Thyroid gland (tissue), 4 donors: ENCODE data around the gene GLI3. TPM values are rescaled to one million over a fixed set of nuclear protein-coding genes. Genes with fewer than 3 reads are reported as not detected.

ENCODE experiments used
- DNase-seq, 2 donors: peaks; one replicate each; pipeline ENCODE4 v3.0.0-alpha.2; 2019
- H3K27ac ChIP-seq, 3 donors: fragments of 200-600 bp; sonication (generic); 1 replicate in 2 of 3; 2 replicates in 1 of 3; pipeline ENCODE4 v1.5.1; 2016 to 2019; ENCODE audit warnings: mild to moderate bottlenecking in 1 of 3, moderate library complexity in 1 of 3
- H3K27me3 ChIP-seq: fragments of 200-600 bp; sonication (generic); one replicate; pipeline ENCODE4 v1.5.1; 2019
- H3K36me3 ChIP-seq, 2 donors: fragments of 200-600 bp; sonication (generic); one replicate each; pipeline ENCODE4 v1.5.1; 2016 to 2019
- H3K4me1 ChIP-seq, 2 donors: fragments of 200-600 bp; sonication (generic); one replicate each; pipeline ENCODE4 v1.5.1; 2017 to 2019
- H3K4me3 ChIP-seq, 3 donors: fragments of 200-600 bp; sonication (generic); replicated peaks in 1 of 3; 1 replicate in 2 of 3; 2 replicates in 1 of 3; pipeline ENCODE4 v1.5.1; 2016; ENCODE audit warnings: mild to moderate bottlenecking in 1 of 3
- H3K9me3 ChIP-seq: fragments of 200-600 bp; sonication (generic); one replicate; pipeline ENCODE4 v1.5.1; 2017
- CTCF ChIP-seq, 6 experiments: fragments of 200-600 bp in 3 of 6; fragments of 450-650 bp in 3 of 6; sonication (generic) in 3 of 6; IDR thresholded peaks; one replicate each; pipeline ENCODE4 v1.5.1; 2016 to 2019; ENCODE audit warnings: antibody characterized with exemption in 6 of 6, mild to moderate bottlenecking in 2 of 6, inconsistent platforms in 1 of 6, moderate library complexity in 1 of 6
- POLR2A ChIP-seq, 2 donors: fragments of 450-650 bp; IDR thresholded peaks; one replicate each; pipeline ENCODE4 v1.6.1; 2017; ENCODE audit warnings: antibody characterized with exemption in 2 of 2, mild to moderate bottlenecking in 2 of 2, moderate library complexity in 1 of 2
- WGBS, 2 donors: methylation state at CpG; one replicate each; pipeline ENCODE4 v1.1.5; 2017; 5-methylcytosine and 5-hydroxymethylcytosine counted together
- intact Hi-C: fragments of 100-400 bp; cut with DNase I; formaldehyde crosslinking; loops from one replicate; pipeline ENCODE4 v1.15.1; 2023
- total RNA-seq, 4 donors: library from RNA; depleted of rRNA; stranded (reverse); fragments of >200 nt; gene quantifications; one replicate each; pipeline ENCODE4 v1.2.3, GENCODE V29; 2016

Gene GLI3
- total RNA-seq, 4 donors from 2014 or later = 10.1 to 15.6 (median 13.6) TPM

GRCh38 chr7:42096681-42097561 is 140.1 kb downstream of the GLI3 start:
- Histone ChIP-seq H3K36me3 (no peaks in the 10 kb centered on the region), H3K4me1 (peaks cover 5 to 29% of the 10 kb centered on the region in 2 donors), H3K27me3 (no peaks in the 10 kb centered on the region), H3K9me3 (no peaks in the 10 kb centered on the region), H3K4me3 (no peak overlapping the region), H3K27ac (no peak overlapping the region)
- DNase-seq = no peak
- intact Hi-C loops = no loop called here
- no peak for TF ChIP-seq CTCF (IDR thresholded peaks at IDR 0.05)
- TF ChIP-seq POLR2A (IDR thresholded peaks at IDR 0.05) = no peak
- 72 to 81% methylated on average over 11 of the region's 11 CpGs for WGBS, 2 donors

GRCh38 chr7:42096268-42096667 is 140.7 kb downstream of the GLI3 start:
- Histone ChIP-seq H3K27ac (no peak overlapping the region), H3K36me3 (no peaks in the 10 kb centered on the region)

DNA sequence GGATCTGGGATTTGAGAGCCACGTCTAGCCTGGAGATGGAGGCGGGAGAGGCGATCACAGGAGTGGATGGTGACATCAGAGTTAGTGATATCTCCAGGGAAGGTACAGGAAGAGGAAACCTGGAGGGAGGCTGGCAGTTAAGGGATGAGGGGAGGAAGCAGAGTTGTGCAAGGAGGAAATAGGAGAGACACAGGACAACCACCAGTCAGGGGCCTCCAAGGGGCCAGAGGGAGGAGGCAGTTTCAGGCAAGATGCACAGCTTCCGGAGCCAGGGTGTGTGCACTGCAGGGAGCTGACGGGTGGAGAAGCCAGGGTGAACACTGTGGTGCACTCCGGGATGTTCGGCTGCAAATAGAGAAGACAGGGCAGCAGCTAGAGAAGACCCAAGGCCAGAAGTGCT is 141.2 kb downstream of the GLI3 start:
- Histone ChIP-seq H3K36me3 (no peaks in the 10 kb centered on the region), H3K9me3 (no peaks in the 10 kb centered on the region), H3K27me3 (no peaks in the 10 kb centered on the region), H3K4me3 (no peak overlapping the region), H3K4me1 (peaks cover 13 to 35% of the 10 kb centered on the region in 2 donors), H3K27ac (no peak overlapping the region)
- TF ChIP-seq CTCF (IDR thresholded peaks at IDR 0.05) = no peak
- no peak for TF ChIP-seq POLR2A (IDR thresholded peaks at IDR 0.05)
- DNase-seq = no peak
- WGBS, 2 donors = 83 to 88% methylated on average over 7 of the region's 7 CpGs
- intact Hi-C loops = no loop called here

More at GRCh38 chr7:42096268-42096667, 140.7 kb downstream of the GLI3 start:
- H3K4me1 ChIP-seq = peaks cover 8 to 35% of the 10 kb centered on the region in 2 donors
- 77 to 93% methylated on average over 8 of the region's 8 CpGs for WGBS, 2 donors
- no peak for TF ChIP-seq POLR2A (IDR thresholded peaks at IDR 0.05)
- no peak for TF ChIP-seq CTCF (IDR thresholded peaks at IDR 0.05)
- H3K27me3 ChIP-seq = no peaks in the 10 kb centered on the region
- H3K4me3 ChIP-seq = no peak overlapping the region
- intact Hi-C loops = no loop called here
- no peaks in the 10 kb centered on the region for H3K9me3 ChIP-seq
- no peak for DNase-seq

DNA sequence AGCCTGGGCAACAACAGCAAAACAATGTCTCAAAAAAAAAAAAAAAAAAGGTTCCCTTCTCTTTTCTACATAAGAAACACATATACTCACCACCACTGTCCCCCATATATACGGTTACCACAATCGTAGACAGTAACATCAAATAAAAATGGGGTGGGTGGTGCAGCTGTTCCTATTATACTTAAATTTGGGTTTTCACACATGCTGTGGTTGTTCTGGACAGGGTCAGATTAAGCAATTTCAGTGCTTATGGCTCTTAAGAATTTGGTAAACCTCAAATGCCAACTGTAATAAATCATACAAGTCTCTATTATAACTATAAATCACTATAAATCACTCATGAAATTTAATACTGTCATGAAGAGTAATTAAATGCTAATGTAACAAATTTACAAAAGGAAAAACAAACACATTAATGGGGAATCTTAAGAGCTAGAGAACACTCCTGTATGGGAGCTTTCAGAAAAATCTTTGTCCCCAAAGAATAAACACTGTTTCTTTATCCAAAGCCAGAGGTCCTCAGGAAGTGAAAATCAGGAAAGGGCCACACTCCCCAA is 143.6 kb downstream of the GLI3 start:
- WGBS, 2 donors = 89 to 97% methylated on average over 2 of the region's 2 CpGs
- Histone ChIP-seq H3K9me3 (no peaks in the 10 kb centered on the region), H3K4me3 (no peak overlapping the region), H3K36me3 (no peaks in the 10 kb centered on the region), H3K27me3 (no peaks in the 10 kb centered on the region), H3K4me1 (peaks cover 14 to 28% of the 10 kb centered on the region in 2 donors), H3K27ac (no peak overlapping the region)
- TF ChIP-seq CTCF (IDR thresholded peaks at IDR 0.05) (no peak), POLR2A (IDR thresholded peaks at IDR 0.05) (no peak)
- intact Hi-C loops = no loop called here
- no peak for DNase-seq
